H1 (cell line): ENCODE measurements around the gene PLEKHA3. TPM values are rescaled to one million over a fixed set of nuclear protein-coding genes. Genes with fewer than 3 reads are reported as not detected.

Experiments
- RFX5 ChIP-seq: IDR thresholded peaks from 2 replicates; pipeline ENCODE4 v1.6.1; 2011; ENCODE audit warnings: low read depth, low read length, improper control_type of control experiment, borderline replicate concordance
- polyA plus RNA-seq, 7 experiments: library from polyadenylated mRNA; depleted of rRNA in 3 of 7; stranded (reverse) in 5 of 7; unstranded in 2 of 7; fragments of >200 nt in 5 of 7; fragments of 200-250 nt in 2 of 7; gene quantifications; 1 replicate in 5 of 7; 2 replicates in 1 of 7; 4 replicates in 1 of 7; pipeline versions ENCODE4 v1.2.1 to v1.2.3, GENCODE V29; 2011 to 2013; ENCODE audit warnings: missing spikeins in 2 of 7, mixed read lengths in 2 of 7
- total RNA-seq: library from RNA; stranded (reverse); fragmentation: NEBNext Ultra II Directional; extraction: Animal tissue kit (Norgen Biotek cat#: 25700); gene quantifications from 2 replicates; pipeline ENCODE4 v1.2.1, GENCODE V29; 2021

The PLEKHA3 gene
- total and polyA plus RNA-seq, 2 of the 8 experiments (the other 6 are each of a cell fraction or from before 2014, with no cell fraction given): 1.9 to 20.1 TPM

- no peak for TF ChIP-seq RFX5
Observed at GRCh38 chr2:178526256-178526655, 46.0 kb downstream of the PLEKHA3 start (continued).
